Ectodermal cell (in vitro differentiated cells): ENCODE measurements around the gene ADAMTS2.

Source experiments
- H3K27ac ChIP-seq: 2 replicates; pipeline ENCODE4 v1.7.0; 2013; ENCODE audit warnings: mild to moderate bottlenecking, low read depth, low read length; ENCODE audit not compliant: insufficient read depth, poor library complexity, severe bottlenecking
- H3K27me3 ChIP-seq: 2 replicates; pipeline ENCODE4 v1.7.0; 2013; ENCODE audit warnings: mild to moderate bottlenecking, low read length; ENCODE audit not compliant: insufficient read depth, control insufficient read depth, poor library complexity, severe bottlenecking
- H3K36me3 ChIP-seq: one replicate; pipeline ENCODE4 v1.7.0; 2013; ENCODE audit warnings: low read length; ENCODE audit not compliant: control insufficient read depth, insufficient read depth
- H3K4me1 ChIP-seq: one replicate; pipeline ENCODE4 v1.7.0; 2013; ENCODE audit warnings: low read length; ENCODE audit not compliant: control insufficient read depth, insufficient read depth
- H3K4me3 ChIP-seq: 2 replicates; pipeline ENCODE4 v1.7.0; 2013; ENCODE audit warnings: low read depth, low read length, control low read depth; ENCODE audit not compliant: insufficient read depth
- H3K9me3 ChIP-seq: 2 replicates; pipeline ENCODE4 v1.7.0; 2013; ENCODE audit warnings: mild to moderate bottlenecking, low read length, moderate library complexity; ENCODE audit not compliant: control insufficient read depth
- WGBS, 2 experiments: methylation state at CpG; one replicate each; pipeline ENCODE4 v1.1.7; 2013; ENCODE audit warnings: missing lambda C conversion rate in 2 of 2; 5-methylcytosine and 5-hydroxymethylcytosine counted together

The ADAMTS2 gene

DNA sequence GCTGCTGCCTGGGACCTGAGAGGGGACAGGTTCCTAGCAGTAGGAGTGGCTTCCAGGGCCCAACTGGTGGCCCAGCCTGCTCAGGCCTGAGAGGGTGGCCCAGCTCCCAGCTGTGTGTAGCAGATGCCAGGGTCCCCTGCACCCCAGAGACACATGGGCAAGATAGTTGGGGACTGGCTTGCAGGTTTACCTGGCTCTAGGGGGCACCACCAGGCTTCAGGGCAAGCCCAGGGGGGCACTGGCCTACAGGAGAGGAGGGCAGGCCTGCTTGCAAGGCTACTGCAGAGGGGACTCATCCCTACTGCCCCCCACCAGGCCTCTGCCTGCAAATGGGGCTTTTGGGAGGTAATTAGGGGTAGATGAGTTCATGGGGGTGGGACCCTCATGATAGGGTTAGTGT lies 161.8 kb downstream of the ADAMTS2 start:
- H3K27me3 ChIP-seq, result no peaks in the 10 kb centered on the region
- H3K36me3 ChIP-seq, result no peaks in the 10 kb centered on the region
- peaks cover 16% of the 10 kb centered on the region for H3K4me1 ChIP-seq
- no peaks in the 10 kb centered on the region for H3K9me3 ChIP-seq
- H3K4me3 ChIP-seq, result no peak overlapping the region
- no peak overlapping the region for H3K27ac ChIP-seq

DNA sequence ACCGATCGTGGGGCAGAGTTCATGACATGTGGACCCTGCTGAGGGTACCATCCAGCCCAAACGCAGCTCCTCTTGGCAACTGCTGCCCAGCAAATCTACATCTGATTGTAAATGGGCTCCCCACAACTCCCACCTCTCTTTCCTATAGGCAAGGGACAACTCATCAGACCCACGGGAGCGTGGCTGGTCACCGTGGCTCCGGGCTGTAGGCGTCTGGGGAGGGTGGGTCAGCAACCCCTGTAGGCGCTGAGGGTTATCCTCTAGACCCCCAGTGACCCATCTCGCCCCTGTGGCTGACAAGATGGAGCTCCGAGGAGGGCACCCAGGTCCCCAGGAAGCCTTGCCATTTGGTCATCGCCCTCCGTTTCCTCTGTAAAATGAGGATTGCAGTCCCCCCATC lies 162.7 kb downstream of the ADAMTS2 start:
- H3K4me1 ChIP-seq, result peaks cover 12% of the 10 kb centered on the region
- H3K27ac ChIP-seq, result no peak overlapping the region
- H3K9me3 ChIP-seq, result no peaks in the 10 kb centered on the region
- H3K27me3 ChIP-seq, result no peaks in the 10 kb centered on the region
- no peaks in the 10 kb centered on the region for H3K36me3 ChIP-seq
- WGBS, 2 experiments, result 93 to 96% methylated on average over 13 of the region's 13 CpGs
- no peak overlapping the region for H3K4me3 ChIP-seq

DNA sequence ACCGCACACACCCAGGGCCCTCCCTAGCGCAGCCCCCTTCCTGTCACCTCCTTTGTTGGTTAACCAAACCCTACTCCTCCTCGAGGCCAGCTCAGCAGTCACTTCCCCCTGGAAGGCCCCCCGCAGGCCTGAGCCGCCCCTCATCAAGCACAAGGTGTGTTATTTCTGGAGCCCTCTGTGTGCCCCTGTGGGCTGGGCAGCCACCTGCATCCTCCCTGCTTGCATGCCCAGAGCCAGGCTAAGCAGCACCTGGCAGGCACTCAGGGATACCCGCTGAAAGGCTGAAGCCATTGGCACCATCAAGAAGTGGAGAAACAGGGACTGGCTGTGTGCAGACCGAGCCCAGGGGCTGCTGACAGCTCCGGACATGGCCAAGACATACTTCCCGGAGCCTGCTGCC lies 163.3 kb downstream of the ADAMTS2 start:
- 87% methylated on average over 9 of the region's 9 CpGs for WGBS, 2 experiments
- no peaks in the 10 kb centered on the region for H3K27me3 ChIP-seq
- H3K9me3 ChIP-seq, result no peaks in the 10 kb centered on the region
- H3K27ac ChIP-seq, result no peak overlapping the region
- peaks cover 12% of the 10 kb centered on the region for H3K4me1 ChIP-seq
- H3K4me3 ChIP-seq, result no peak overlapping the region
- H3K36me3 ChIP-seq, result no peaks in the 10 kb centered on the region

DNA sequence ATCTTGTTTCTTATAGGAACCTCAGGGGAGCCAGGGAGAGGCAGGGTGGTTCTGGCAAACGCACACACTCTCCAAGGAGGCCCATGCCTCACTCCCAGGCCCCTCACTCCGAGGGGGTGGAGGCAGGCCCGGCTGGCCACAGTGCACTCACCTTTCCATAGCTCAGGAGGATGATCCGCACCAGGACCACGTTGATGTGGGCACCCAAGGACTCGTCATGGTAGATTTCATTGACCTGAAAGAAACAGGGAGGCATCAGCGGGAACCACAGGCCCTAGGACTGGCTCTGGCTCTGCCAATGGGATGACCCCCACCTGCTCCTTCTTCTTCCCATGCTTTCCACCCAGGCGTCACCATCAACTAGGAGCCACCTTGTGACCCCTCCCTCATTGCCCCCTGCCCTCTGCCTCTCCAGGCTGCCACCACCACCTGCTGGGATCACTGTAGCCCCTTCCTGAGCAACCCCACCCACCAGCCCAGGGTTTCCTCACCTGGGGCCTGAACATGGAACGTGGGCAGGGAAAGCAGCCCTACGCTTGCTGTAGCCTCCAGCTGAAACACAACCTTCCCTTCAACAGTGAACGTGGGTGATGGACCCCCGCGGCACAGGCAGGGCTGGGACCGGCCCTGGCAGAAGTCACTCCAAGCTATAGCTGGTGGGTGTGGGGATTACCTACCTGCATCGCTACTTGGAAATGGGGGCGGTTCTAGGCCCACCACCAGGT lies 164.2 kb downstream of the ADAMTS2 start:
- Histone ChIP-seq H3K36me3 (no peaks in the 10 kb centered on the region), H3K4me1 (peaks cover 9% of the 10 kb centered on the region), H3K9me3 (no peaks in the 10 kb centered on the region), H3K27me3 (no peaks in the 10 kb centered on the region), H3K27ac (no peak overlapping the region), H3K4me3 (no peak overlapping the region)
- WGBS, 2 experiments, result 91 to 92% methylated on average over 16 of the region's 16 CpGs

DNA sequence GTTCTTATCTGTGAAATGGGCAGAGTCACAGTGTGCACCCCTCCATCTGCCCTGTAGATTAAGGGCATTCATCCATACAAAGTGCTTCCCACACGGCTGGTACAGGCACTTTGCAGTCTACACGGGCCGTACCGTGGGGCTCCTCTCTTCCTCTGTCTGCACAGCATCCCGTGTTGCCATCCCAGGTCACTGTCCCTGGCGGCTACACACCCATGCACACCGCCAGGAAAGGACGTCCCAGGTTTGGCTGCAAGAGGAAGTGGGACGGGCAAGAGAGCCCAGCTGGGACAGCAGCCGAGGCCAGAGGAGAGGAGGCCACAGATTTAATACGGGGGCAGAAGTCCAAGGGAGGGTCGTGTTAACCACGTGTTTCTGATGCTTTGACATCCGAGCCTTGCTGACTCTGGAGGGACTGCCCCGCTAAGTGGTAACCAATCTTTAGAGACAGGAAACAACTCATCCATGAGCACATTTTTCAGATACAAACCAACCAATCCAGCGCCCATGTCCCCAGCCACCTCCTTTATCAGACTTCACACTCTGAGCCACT lies 165.1 kb downstream of the ADAMTS2 start:
- H3K27ac ChIP-seq, result no peak overlapping the region
- no peaks in the 10 kb centered on the region for H3K4me1 ChIP-seq
- WGBS, 2 experiments, result 91 to 94% methylated on average over 16 of the region's 16 CpGs
- H3K36me3 ChIP-seq, result no peaks in the 10 kb centered on the region
- no peaks in the 10 kb centered on the region for H3K9me3 ChIP-seq
- no peaks in the 10 kb centered on the region for H3K27me3 ChIP-seq
- no peak overlapping the region for H3K4me3 ChIP-seq

DNA sequence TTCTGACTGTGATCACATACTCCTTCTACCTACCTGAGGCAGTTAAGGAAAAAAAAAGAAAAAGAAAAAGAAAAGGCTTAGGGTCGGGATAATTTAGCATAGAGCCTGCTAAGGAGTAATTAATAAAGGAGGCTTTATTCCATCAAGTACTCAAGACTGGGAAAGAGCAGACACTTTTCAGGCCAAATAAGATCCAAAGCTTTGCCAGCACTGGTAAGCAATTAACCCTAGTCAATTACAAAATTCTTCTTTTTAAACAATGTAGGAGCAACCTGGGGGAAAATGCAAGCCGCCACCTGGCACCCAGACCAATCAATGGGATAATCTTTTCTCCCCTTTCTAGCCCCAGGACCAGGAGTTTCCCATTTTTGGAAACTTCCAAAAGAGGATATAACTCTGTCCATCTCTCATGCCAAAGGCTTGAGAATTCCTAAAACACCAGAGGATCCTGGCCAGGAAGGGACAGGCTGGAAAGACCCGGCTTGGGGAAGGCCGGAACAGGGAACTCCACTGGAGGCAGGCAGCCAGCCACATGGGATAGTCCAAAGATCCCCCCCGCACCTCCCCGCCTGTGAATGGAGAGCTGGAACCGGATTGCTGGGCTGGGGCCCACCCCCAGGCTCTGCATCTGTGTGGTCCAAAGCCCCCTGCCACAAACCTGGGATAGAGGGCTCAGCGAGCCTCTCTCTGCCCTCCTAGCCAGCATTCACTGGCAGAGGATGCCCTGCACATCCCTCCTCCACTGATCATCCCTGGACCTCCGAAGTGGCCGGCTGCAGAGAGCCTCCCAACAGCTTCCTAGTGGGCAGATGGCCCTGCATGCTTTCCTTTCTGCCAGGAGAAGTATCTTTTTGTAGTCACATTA lies 167.3 kb downstream of the ADAMTS2 start:
- 88 to 90% methylated on average over 10 of the region's 10 CpGs for WGBS, 2 experiments

DNA sequence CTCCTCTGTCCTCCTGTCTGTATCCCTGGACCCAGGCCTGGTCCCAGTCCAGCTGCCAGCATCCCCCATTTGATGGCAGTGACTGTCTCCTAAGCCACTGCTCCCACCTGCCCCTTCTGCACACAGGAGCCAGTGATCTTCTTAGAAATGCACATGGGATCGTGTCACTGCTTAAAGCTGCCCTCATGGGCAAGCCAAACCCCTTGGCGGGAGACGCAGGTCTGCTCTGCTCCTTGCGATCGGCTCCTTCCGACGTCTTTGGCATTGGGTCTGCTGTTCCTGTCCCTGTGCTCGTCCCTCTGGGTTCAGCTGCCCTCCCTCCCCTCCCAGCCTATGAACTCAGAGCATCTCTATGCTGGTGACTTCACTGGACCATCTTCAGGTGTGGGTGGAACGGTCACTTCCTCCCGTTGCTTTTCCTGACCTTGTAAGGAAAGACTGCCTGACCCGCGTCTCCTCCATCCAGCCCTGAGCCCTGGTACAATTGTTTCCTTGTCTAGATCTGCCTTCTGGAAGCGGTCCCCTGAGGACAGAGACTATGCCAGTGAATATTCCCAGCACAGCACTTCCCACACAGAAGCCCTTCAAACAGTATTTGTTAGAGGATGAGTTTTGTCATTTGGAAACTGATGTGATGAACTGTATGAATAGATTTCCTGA lies 168.6 kb downstream of the ADAMTS2 start:
- Histone ChIP-seq H3K9me3 (no peaks in the 10 kb centered on the region), H3K27me3 (no peaks in the 10 kb centered on the region), H3K4me3 (no peak overlapping the region), H3K4me1 (no peaks in the 10 kb centered on the region), H3K36me3 (no peaks in the 10 kb centered on the region), H3K27ac (no peak overlapping the region)
- WGBS, 2 experiments, result 90 to 91% methylated on average over 13 of the region's 13 CpGs

More for the DNA sequence above, 167.3 kb downstream of the ADAMTS2 start:
- Histone ChIP-seq H3K27ac (no peak overlapping the region), H3K9me3 (no peaks in the 10 kb centered on the region), H3K36me3 (no peaks in the 10 kb centered on the region), H3K27me3 (no peaks in the 10 kb centered on the region), H3K4me3 (no peak overlapping the region), H3K4me1 (no peaks in the 10 kb centered on the region)

DNA sequence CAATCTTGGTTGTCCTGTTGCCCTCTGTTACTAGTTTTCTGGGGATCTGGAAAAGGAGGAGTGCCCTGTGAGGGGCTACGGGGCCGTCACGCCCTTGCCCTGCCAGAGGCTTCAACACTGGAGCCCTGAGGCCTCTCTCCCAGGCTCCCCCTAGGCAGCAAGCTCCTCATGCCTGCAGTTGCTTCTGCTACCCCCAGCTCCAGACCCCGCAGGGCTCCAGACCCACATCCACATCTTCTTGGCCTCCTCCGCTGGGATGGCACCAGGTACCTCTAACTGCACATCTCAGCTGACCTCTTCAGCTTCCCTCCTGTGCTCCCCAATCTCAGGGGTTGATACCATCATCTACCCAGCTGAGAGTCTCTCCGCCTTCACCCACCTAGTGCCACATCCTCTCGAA lies 169.1 kb downstream of the ADAMTS2 start:
- Histone ChIP-seq H3K9me3 (no peaks in the 10 kb centered on the region), H3K27me3 (no peaks in the 10 kb centered on the region), H3K4me1 (no peaks in the 10 kb centered on the region), H3K27ac (no peak overlapping the region), H3K4me3 (no peak overlapping the region), H3K36me3 (no peaks in the 10 kb centered on the region)
- WGBS, 2 experiments, result 89 to 93% methylated on average over 7 of the region's 7 CpGs

DNA sequence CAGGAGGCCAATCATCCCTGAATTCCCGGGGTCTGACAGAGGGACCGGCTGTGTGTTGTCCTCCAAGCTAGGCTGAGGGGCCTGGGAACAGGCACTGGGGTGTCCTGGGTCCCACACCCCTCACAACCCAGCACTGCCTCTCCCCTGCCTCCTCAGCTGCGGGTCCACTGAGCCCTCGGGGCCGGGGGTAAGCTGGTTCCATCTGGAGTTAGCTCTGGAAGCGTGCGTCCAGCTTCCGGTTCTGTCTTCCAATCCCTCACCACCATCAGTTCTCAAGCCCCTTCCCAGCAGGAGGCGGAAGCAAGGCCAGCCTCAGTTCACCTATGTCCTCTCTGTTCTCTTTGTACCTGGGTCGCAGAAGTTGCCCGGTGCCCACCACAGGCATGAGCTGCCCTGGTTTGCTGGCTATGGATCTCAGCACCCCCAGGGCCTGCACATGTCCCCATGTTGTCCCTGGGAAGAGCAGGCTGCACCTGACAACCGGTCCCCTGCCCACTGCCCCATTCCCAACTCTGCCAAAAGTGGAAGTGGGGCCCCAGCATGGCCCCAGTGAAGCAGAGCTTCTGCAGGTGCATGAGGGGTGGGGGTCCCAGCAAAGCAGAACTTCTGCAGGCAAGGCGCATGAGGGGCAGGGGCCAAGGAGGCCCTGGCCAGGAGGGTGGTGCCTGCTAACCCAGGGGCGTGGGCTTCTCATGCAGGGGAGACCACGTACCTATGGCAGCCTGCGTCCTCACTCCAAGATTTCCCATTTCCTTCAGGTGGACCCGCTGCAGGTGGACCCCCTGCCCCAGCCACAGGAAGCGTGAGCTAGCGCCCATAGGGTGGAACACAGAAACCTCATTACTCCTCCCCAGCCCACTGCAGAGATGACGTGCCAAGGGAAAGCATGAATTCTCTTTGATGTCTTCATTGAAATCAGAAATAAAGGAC lies 173.2 kb downstream of the ADAMTS2 start:
- Histone ChIP-seq H3K4me1 (no peaks in the 10 kb centered on the region), H3K27ac (no peak overlapping the region), H3K27me3 (no peaks in the 10 kb centered on the region), H3K4me3 (no peak overlapping the region), H3K9me3 (no peaks in the 10 kb centered on the region), H3K36me3 (no peaks in the 10 kb centered on the region)
- WGBS, 2 experiments, result 92 to 93% methylated on average over 20 of the region's 20 CpGs
